Fibroblast of pulmonary artery (primary cell): ENCODE results near the gene BSN.

Experiments used
- DNase-seq: peaks from one replicate; pipeline ENCODE4 v3.0.0-alpha.2; 2010; ENCODE audit warnings: low read depth
- H3K4me3 ChIP-seq: replicated peaks from 2 replicates; pipeline ENCODE4 v1.5.1; 2011; ENCODE audit warnings: low read depth, mild to moderate bottlenecking, control low read depth, low read length, moderate library complexity
- TF ChIP-seq, protein P1 (sequence below): IDR thresholded peaks from 2 replicates; pipeline ENCODE4 v1.5.1; 2011; ENCODE audit warnings: mild to moderate bottlenecking, control low read depth, low read length, inconsistent platforms; ENCODE audit errors: missing control alignments

BSN gene

GRCh38 chr3:49652903-49653415 is 98.7 kb downstream of the BSN start:
- DNase-seq, result no peak
- TF ChIP-seq, protein P1, sequence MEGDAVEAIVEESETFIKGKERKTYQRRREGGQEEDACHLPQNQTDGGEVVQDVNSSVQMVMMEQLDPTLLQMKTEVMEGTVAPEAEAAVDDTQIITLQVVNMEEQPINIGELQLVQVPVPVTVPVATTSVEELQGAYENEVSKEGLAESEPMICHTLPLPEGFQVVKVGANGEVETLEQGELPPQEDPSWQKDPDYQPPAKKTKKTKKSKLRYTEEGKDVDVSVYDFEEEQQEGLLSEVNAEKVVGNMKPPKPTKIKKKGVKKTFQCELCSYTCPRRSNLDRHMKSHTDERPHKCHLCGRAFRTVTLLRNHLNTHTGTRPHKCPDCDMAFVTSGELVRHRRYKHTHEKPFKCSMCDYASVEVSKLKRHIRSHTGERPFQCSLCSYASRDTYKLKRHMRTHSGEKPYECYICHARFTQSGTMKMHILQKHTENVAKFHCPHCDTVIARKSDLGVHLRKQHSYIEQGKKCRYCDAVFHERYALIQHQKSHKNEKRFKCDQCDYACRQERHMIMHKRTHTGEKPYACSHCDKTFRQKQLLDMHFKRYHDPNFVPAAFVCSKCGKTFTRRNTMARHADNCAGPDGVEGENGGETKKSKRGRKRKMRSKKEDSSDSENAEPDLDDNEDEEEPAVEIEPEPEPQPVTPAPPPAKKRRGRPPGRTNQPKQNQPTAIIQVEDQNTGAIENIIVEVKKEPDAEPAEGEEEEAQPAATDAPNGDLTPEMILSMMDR, result no peak
- H3K4me3 ChIP-seq, result no peak overlapping the region

- H3K4me3 ChIP-seq, result no peak overlapping the region
- TF ChIP-seq, protein P1, result no peak
- DNase-seq, result no peak
Observed at GRCh38 chr3:49653621-49654020, 99.3 kb downstream of the BSN start.

DNA sequence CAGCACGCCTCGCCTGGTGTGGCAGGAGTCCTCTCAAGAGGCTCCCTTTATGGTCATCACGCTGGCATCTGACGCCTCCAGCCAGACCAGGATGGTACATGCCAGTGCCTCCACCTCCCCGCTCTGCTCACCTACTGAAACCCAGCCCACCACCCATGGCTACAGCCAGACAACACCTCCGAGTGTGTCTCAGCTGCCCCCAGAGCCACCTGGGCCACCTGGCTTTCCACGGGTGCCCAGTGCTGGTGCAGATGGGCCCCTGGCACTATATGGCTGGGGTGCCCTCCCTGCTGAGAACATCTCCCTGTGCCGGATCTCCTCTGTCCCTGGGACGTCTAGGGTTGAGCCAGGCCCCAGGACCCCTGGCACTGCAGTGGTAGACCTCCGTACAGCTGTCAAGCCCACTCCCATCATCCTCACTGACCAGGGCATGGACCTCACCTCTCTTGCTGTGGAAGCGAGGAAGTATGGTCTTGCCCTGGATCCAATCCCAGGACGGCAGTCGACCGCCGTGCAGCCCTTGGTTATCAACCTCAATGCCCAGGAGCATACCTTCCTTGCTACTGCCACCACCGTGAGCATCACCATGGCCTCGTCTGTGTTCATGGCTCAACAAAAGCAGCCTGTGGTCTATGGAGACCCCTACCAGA is 100.0 kb downstream of the BSN start:
- DNase-seq, result no peak
- no peak overlapping the region for H3K4me3 ChIP-seq
- TF ChIP-seq, protein P1, result no peak

DNA sequence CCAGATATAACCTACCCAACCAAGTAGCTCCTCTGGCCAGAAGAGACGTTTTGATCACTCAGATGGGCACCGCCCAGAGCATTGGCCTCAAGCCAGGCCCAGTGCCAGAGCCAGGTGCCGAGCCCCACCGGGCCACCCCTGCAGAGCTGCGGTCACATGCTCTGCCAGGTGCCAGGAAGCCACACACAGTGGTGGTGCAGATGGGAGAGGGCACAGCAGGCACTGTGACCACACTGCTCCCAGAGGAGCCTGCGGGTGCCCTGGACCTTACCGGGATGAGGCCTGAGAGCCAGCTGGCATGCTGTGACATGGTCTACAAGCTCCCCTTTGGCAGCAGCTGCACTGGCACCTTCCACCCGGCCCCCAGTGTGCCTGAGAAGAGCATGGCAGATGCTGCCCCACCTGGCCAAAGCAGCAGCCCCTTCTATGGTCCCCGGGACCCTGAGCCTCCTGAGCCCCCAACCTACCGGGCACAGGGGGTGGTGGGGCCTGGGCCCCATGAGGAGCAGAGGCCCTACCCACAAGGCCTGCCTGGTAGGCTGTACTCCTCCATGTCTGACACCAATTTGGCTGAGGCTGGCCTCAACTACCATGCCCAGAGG is 100.8 kb downstream of the BSN start:
- TF ChIP-seq, protein P1, result no peak
- no peak for DNase-seq
- H3K4me3 ChIP-seq, result no peak overlapping the region

GRCh38 chr3:49655731-49656285 is 101.5 kb downstream of the BSN start:
- TF ChIP-seq, protein P1, result no peak
- H3K4me3 ChIP-seq, result no peak overlapping the region
- no peak for DNase-seq

DNA sequence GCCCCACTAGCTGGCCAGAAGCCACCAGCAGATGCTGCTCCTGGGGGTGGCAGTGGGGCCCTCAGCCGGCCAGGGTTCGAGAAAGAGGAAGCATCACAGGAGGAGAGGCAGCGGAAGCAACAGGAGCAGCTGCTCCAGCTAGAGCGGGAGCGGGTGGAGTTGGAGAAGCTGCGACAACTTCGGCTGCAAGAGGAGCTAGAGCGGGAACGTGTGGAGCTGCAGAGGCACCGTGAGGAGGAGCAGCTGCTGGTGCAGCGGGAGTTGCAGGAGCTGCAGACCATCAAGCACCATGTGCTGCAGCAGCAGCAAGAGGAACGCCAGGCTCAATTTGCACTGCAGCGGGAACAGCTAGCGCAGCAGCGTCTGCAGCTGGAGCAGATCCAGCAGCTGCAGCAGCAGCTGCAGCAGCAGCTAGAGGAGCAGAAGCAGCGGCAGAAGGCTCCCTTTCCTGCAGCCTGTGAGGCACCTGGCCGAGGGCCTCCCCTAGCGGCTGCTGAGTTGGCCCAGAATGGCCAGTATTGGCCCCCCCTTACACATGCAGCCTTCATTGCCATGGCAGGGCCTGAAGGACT is 102.3 kb downstream of the BSN start:
- H3K4me3 ChIP-seq, result no peak overlapping the region
- TF ChIP-seq, protein P1, result peak; percentile 22
- DNase-seq, result peak; percentile 14
